LNCAP (cell line): ENCODE measurements around the gene ARPC1B.

Experiments
- TF ChIP-seq, protein P1 (sequence below): fragments of 450-650 bp; IDR thresholded peaks from 2 replicates; pipeline ENCODE4 v1.5.1; 2017; ENCODE audit warnings: mild to moderate bottlenecking

The ARPC1B gene

DNA sequence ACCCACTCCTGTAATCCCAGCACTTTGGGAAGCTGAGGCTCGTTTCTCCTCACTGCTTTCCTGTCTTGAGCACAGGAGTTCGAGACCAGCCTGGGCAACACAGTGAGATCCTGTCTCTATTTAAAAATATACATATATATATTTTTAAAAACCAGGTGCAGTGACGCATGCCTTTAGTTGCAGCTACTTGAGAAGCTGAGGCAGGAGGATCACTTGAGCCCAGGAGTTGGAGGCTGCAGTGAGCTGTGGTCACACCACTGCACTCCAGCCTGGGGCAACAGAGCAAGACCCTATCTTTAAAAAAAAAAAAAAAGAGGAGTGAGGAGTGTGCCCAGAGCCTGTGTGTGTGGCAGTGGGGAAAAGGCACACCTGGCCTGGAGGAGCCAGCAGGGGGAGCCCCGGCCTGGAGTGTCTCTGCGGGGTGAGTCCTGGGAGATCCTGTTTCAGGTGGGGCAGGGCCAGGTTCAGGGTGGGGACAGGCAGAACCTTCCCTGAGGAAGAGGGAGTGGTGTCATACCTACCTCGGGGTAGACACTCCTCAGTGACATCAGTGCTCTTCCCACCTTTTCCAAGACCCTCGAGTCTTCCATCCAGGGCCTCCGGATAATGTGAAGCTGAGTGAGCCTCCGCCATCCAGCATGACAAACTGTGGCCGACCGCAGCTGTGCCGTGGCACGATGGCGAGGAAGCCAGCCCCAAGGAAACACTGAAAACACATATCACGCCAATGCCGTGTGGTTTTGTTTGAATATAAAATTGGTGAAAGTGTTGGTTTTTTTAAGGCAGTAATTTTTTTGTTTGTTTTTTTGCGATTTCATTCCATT is 9.0 kb upstream of the ARPC1B start:
- TF ChIP-seq, protein P1, sequence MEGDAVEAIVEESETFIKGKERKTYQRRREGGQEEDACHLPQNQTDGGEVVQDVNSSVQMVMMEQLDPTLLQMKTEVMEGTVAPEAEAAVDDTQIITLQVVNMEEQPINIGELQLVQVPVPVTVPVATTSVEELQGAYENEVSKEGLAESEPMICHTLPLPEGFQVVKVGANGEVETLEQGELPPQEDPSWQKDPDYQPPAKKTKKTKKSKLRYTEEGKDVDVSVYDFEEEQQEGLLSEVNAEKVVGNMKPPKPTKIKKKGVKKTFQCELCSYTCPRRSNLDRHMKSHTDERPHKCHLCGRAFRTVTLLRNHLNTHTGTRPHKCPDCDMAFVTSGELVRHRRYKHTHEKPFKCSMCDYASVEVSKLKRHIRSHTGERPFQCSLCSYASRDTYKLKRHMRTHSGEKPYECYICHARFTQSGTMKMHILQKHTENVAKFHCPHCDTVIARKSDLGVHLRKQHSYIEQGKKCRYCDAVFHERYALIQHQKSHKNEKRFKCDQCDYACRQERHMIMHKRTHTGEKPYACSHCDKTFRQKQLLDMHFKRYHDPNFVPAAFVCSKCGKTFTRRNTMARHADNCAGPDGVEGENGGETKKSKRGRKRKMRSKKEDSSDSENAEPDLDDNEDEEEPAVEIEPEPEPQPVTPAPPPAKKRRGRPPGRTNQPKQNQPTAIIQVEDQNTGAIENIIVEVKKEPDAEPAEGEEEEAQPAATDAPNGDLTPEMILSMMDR = peak; percentile 61

DNA sequence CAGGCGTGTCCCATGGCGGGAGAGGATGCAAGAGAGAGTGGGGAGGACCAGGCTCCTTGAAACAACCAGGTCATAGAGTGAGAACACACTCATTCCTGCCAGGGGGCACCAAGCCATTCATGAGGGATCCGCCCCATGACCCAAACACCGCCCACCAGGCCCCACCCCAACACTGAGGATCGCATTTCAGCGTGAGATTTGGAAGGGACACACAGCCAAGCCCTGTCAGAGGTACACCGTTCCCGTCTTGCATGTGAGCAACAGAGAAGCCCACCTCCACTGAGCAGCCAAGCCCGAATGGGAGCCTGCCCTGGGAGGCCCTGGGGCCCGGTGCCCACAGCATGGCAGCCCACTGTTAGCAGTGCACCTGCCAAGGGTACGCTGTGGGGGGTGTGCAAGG is 7.9 kb upstream of the ARPC1B start:
- TF ChIP-seq, protein P1 = no peak

DNA sequence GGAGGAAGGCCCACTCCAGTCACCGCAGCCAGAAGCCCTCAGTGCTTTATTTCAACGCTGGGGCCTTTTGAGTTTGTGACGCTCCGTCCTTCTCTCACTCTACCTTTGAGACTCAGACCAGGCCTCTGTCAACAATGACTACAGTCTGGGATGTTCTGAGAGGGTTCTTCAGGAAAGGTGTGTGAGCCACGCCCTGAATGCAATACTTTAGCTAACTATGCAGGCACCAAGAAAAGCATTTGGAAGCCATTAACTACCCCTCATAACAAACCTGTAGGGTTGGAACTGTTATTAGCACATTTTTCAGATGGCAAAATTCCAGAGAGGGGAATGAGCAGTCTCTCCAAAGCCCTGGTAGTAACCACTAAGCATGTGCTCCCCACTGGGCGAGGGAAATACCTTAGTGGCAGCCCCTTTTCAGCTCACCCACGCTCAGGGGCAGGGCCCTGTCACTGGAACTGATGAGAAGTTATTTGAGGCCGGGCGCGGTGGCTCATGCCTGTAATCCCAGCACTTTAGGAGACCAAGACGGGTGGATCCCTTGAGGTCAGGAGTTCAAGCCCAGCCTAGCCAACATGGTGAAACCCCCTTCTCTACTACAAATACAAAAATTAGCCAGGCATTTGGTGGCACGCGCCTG is 5.7 kb upstream of the ARPC1B start:
- TF ChIP-seq, protein P1 = no peak

DNA sequence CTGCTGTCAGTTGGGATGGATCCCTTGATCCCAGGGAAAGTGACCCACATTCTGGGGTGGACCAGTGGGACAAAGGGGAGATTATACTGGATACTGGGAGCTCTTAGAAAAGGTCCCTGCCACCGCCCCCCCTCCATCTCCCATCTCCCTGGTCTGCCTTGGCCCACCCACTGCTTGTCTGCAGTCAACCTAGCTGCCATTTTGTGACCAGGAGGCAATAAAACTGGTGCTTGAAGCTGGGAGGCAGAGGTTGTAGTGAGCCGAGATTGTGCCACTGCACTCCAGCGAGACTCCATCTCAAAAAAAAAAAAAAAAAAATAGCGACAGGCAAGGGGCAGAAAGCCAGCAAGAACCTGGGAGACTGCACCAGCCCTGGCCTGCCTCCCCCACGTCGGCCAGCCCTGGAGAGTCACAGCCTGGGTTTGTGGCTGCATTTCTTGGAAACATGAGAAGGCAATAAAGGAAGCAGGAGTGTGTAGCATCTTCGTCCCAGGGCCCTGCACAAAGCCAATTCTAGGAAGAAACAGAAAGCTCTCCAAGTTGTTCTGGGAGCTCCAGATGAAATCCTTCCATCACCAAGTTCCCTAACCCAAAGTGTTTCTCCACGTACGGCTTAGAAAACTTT is 4.7 kb upstream of the ARPC1B start:
- TF ChIP-seq, protein P1 = no peak

DNA sequence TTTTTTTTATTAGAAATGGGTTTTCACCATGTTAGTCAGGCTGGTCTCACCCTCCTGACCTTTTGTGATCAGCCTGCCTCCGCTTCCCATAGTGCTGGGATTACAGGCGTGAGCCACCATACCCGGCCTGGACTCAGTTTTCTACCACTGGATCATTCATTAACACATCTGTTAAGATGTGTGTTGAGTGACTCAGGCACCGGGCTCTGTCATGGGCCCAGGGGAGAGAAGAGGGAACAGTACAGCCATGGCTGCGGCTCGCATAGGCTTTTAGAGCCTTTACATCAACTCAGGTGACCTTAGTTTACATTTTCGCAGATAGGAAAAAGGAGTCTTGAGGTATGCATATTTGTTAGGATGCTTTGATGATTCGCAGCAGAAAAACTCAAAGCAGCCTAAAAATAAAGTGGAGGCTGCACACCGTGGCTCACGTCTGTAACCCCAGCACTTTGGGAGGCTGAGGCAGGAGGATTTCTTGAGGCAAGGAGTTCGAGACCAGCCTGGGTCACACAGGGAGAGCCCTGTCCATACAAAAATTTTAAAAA is 3.1 kb upstream of the ARPC1B start:
- TF ChIP-seq, protein P1 = no peak

DNA sequence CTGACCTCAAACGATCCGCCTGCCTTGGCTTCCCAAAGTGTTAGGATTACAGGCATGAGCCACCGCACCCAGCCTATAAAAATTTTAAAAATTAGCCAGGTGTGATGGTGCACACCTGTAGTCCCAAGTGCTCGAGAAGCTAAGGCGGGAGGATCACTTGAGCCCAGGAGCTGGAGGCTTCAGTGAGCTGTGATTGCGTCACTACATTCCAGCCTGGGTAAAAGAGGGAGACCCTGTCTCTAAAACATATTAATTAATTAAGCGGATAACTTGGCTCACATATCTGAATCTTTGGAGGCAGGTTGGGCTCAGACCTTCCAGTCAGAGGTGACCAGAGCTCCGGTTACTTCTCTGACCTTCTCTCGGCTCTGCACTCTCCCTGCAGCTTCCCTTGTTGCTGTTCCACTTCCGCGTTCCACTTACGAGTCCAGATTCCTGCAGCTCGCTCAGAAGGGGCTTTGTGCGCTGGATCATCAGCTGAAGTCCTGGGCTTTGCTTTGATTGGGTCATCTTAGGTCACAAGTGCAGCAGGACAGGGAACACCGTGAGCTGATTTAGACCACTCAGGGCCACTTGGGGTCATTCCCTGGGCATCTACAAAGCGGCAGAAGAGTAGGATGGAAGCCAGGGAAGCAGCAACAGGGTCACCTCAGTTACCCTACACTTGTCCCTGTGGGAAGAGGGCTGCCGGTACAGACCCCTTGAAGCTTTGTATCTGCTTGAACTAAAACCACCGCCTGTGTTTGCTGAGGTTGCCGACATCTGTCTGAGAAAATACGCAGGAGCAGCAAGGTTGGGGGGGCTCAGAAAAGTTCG is 2.0 kb upstream of the ARPC1B start:
- TF ChIP-seq, protein P1 = no peak
